Stimulated activated CD4-positive, alpha-beta T cell treated with anti-CD3 and anti-CD28 coated beads, Interleukin-4, amount 100 ng/mL, for 24 hours (primary cell): ENCODE measurements around the gene HOXD12.

ENCODE experiments used
- DNase-seq: peaks from one replicate; pipeline ENCODE4 v3.0.0-alpha.2; 2020

Gene HOXD12

GRCh38 chr2:176151442-176152287 lies 52.1 kb downstream of the HOXD12 start, which contains the start of gene HOXD4:
Gene HOXD4, plus strand, starts transcription at chr2:176151550. Its CDS starts 84 bp downstream, at chr2:176151634.
- DNase-seq = no peak
